COLO668 (cell line): ENCODE data around the gene SLC15A4.
"Not testable (repeated sequence)": the region's sequence is repeated elsewhere in the genome, so short reads cannot be mapped to it uniquely, and the experiment has no call there.

ENCODE experiments used
- DNase-seq: peaks from one replicate; lab custom pipeline; 2025; ENCODE audit not compliant: unreplicated experiment; lab: John Stamatoyannopoulos, UW

SLC15A4 gene

DNA sequence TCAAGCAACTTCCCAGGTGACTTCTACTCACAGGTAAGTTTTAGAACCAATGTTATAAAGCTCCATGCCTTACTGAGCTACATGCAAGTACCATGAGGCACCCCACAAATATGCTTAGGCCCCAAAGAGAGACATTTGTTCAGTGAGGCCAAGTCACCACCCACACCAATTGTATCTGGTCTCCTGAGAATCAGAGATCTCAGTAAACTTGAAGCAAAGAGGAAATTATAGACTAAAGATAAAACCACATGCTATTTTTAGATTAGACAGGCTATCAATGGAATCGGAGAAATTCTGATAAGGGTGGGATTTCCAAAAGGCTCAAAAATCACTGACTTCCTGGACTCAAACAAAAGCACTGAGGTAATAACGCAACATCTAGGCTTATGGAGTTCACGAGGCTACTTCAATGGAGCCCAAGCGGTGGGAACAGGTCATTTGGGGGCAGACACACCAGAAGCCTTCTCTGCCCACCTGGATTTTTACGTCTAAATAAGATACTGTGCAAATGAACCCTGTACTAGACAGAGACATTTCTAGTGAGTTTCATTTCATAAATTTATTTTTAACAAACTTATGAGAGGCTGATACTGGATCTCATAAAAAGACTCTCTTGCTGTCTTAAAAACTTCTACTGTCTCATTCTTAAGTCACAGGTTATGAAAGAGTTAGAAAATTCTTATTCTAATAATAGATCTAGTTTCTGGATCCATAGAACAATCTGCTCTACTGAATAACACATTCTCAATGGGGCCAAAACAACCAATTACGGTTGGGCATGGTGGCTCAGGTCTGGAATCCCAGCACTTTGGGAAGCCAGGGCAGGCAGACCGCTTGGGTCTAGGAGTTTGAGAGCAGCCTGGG lies 7.7 kb downstream of the SLC15A4 start:
- no peak for DNase-seq

DNA sequence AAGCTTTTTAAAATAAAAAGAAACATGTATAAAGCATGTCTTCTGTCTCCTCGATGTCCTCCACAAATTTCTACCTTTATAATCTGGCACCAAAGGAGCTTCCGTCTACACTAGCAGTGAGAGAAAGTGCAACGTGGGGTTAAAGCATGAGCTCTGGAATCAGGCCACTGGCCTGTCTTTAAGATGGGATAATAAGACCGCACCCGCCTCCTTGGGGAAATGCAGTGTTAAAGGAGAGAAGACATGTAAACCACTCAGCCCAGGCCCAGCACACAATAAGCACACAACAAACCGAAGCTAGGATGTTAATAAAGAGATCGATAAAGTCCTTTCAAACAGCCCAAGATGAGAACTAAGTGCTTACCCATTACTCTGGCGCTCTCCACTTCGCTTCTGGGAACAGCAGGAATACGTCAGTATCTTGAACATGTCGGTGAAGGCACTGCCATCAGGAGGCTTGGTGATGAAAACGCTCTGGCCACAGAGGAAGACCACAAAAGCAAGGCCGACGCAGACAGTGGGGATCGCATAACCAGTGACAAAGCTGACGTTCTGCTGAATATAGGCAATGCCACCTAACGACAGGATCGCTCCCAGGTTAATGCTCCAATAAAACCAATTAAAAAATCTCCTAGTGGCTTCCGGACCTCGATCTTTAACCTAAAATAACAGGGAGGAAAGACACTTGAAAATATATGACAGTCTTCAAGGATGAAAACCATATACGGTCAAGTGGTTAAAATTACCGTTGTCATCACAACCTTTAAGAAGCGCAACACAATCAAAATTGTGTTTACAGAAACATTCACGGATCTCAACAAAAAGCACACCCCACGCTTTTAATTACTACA lies 9.1 kb downstream of the SLC15A4 start:
- DNase-seq = no peak

DNA sequence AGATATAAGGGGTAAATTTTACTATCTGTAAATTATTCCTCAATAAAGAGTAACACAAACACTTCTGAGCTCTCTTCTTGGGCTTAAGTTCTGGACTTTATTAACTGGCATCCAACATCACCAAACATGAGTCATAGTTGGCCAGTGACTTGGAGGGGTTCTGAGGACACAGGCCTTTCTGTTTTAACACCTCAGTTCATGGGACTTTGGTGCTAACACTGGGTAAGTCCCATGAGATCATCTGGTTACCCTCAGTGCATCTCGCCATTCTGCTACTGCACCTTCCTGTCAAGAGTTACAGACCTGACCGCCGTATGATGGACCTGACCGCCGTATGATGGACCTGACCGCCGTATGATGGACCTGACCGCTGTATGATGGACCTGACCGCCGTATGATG lies 9.9 kb downstream of the SLC15A4 start:
- no peak for DNase-seq

- DNase-seq = no peak
These were observed 10.4 kb downstream of the SLC15A4 start for GRCh38 chr12:128813392-128813791.

DNA sequence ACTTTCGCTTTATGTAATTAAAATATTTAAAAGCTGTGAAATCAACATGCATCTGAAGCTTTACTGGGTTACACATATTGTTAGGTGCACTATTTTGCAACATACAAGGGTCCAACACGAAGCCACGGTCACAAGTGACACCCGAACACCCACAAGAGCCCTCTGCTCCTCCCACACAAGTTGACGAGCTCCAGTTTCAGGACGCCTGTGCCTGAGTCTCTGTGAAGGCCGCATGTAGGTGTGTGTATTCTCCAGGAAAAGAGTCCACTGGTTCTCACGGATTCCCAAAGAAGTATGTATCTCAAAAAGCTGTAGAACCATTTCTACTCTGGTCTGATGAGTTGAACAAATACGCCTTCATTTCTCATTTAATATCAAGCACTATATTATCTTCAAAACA lies 12.0 kb downstream of the SLC15A4 start:
- DNase-seq = no peak

DNA sequence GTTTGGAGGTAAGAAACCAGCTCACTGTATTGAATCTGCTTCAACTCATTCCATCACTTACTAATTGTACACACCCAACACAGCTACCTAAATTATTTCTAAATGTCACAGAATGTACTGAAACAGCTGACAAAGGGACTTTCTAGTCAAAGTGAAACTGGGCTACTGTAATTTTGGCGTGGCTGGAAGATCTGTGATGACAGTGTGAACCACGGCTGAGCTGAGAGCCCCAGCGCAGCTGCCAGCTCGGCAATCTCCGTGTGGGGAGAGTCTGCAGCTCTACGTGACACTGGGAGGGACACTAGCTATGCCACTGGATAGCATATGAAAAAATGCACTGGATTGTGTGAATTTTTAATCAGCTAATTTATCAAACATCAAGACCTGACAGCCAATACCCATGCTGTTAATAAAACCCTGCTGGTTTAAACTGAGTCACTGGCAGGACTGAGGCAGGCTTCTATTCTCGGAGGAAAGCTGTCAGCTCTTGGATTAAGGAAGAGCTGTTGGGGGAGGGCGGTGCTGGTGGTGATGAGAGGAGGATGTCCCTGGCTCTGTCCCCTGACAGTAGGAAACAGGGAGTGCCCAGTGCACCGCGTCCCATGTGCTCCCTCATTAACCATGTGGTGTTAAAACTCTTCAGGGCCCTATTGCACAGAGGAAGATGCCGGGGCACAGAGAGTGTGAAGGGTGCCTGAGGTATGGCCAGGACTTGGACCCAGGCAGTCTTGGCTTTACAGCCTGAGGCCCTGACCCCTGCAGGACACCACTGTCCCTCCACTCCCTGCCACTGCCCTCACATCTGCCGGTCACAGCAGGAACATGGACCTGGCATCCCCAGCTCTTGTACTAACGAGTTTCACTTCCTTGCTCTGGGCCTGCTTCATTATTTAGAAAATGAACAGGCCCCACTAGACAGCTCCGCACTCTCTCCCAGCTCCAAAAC lies 13.3 kb downstream of the SLC15A4 start:
- no peak for DNase-seq

GRCh38 chr12:128808651-128809050 lies 15.1 kb downstream of the SLC15A4 start:
- DNase-seq = no peak

DNA sequence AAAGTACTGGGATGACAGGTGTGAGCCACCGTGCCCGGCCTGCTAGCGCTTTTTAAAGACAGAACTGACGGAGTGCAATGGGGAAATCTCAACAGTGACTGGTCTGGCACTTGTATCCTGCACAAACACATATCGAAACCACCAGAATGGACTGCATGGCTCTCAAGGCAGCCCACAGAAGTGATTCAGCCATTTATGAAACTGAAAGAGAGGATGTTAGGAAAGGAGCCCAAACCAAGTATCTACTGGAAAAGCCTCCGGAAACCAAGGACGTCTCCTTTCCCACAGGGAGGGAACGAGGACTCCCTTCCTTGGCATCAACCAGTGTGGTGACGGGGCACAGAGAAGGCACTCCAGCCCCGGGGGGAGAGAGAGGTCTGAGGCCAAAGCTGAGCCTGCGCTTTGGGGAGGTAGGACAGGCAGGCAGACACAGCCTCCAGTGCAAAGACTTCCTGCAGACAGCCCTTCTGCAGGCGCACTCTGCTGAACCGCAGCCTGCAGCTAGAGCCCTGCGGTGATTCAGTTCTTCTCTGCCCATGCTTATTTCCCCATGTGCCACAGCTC lies 16.5 kb downstream of the SLC15A4 start:
- no peak for DNase-seq

GRCh38 chr12:128806573-128806972 lies 17.2 kb downstream of the SLC15A4 start:
- no peak for DNase-seq

DNA sequence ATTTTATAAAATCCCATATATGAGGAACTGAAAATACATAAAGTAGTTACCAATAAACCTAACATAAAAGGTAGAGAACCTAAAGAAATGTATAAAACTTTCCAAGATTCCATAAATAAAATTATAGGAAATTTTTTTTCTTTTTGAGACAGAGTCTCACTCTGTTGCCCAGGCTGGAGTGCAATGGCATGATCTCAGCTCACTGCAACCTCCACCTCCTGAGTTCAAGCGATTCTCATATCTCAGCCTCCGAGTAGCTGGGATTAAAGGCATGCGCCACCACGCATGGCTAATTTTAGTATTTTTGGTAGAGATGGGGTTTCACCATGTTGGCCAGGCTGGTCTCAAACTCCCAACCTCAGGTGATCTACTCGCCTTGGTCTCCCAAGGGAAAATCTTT lies 18.4 kb downstream of the SLC15A4 start:
- not testable (repeated sequence) for DNase-seq

- DNase-seq = no peak
These were observed 19.0 kb downstream of the SLC15A4 start for GRCh38 chr12:128804762-128805161.

- DNase-seq = no peak
These were observed 20.0 kb downstream of the SLC15A4 start for GRCh38 chr12:128803788-128804187.

GRCh38 chr12:128802756-128803155 lies 21.0 kb downstream of the SLC15A4 start:
- DNase-seq = no peak

GRCh38 chr12:128801879-128802391 lies 21.8 kb downstream of the SLC15A4 start:
- no peak for DNase-seq

GRCh38 chr12:128800606-128801005 lies 23.2 kb downstream of the SLC15A4 start:
- DNase-seq = no peak

DNA sequence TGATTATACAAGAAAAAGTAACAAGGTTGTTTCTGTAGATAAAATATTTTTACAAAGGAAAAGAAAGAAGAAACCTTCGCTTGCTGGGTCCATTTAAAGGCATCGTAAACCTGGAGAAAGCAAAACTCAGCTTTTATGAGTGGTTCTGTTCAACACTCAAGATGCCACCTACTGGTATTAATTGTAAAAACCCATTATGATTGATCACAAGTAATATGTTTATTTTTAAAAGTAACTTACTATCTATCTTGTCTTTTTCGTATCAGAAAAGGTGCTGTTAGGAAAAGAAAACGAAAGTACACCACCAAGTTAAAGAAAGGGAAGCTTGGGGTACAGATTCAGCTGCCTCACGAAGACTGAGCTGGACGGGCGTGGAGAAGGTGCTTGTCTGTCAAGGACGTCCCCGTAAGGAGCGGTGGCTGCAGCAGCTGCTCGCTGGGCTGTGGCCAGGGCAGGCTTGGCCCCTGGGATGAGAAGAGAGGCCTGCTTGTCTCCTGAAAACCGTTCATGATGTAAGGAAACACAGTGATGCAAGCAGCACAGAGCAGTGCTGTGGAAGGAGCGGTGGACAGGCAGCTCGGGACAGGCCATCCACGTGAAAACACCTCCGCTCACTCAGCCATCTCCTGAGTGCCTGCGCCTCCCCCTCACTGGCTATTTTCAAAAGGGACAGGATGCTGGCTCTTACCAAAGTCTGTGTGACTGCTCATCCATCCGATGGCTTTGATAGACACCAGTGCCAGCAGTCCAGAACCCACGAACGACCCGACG lies 25.0 kb downstream of the SLC15A4 start:
- DNase-seq = no peak

- DNase-seq = no peak
These were observed 26.3 kb downstream of the SLC15A4 start for GRCh38 chr12:128797119-128798118.

- no peak for DNase-seq
These were observed 27.2 kb downstream of the SLC15A4 start for GRCh38 chr12:128796439-128797118.
